Activated CD8-positive, alpha-beta memory T cell treated with anti-CD3 and anti-CD28 coated beads for 48 hours (primary cell): ENCODE measurements around the gene BCAS3.

Source experiments
- DNase-seq, 3 experiments: peaks; one replicate each; pipeline ENCODE4 v3.0.0-alpha.2; 2020; ENCODE audit warnings: low read depth in 2 of 3, low spot score in 2 of 3

Gene BCAS3

GRCh38 chr17:61372436-61372835 lies 694.8 kb downstream of the BCAS3 start:
- DNase-seq, result no peak

GRCh38 chr17:61376931-61377838 lies 699.5 kb downstream of the BCAS3 start:
- no peak for DNase-seq

GRCh38 chr17:61378658-61379456 lies 701.2 kb downstream of the BCAS3 start:
- DNase-seq, result no peak

- no peak for DNase-seq
Measured at GRCh38 chr17:61379457-61380216, 702.0 kb downstream of the BCAS3 start.

GRCh38 chr17:61380217-61380835 lies 702.7 kb downstream of the BCAS3 start:
- DNase-seq, result no peak

GRCh38 chr17:61380836-61381525 lies 703.3 kb downstream of the BCAS3 start:
- no peak for DNase-seq

- no peak for DNase-seq
Measured at GRCh38 chr17:61381537-61381936, 703.9 kb downstream of the BCAS3 start.

- no peak for DNase-seq
Measured at GRCh38 chr17:61382796-61383688, 705.4 kb downstream of the BCAS3 start.

GRCh38 chr17:61383689-61384201 lies 706.1 kb downstream of the BCAS3 start:
- DNase-seq, result no peak

- DNase-seq, result no peak
Measured at GRCh38 chr17:61384354-61384691, 706.7 kb downstream of the BCAS3 start.

GRCh38 chr17:61384692-61385576 lies 707.3 kb downstream of the BCAS3 start:
- DNase-seq, result no peak

- DNase-seq, result no peak
Measured at GRCh38 chr17:61385577-61386236, 708.1 kb downstream of the BCAS3 start.

- no peak for DNase-seq
Measured at GRCh38 chr17:61386251-61386650, 708.6 kb downstream of the BCAS3 start.

GRCh38 chr17:61387011-61387410 lies 709.4 kb downstream of the BCAS3 start:
- DNase-seq, result no peak

GRCh38 chr17:61387511-61388305 lies 710.1 kb downstream of the BCAS3 start:
- no peak for DNase-seq

GRCh38 chr17:61388561-61389356 lies 711.1 kb downstream of the BCAS3 start:
- no peak for DNase-seq
